PC-9 (cell line): Measurements from ENCODE around the gene RPRD1A.
A peak's percentile ranks its signal among the peaks of the same experiment; 100 is the strongest.

Experiments used
- EZH2 ChIP-seq: fragments of 200-600 bp; sonication (generic); IDR thresholded peaks from 2 replicates; pipeline ENCODE4 v1.8.0; 2017; ENCODE audit warnings: antibody characterized with exemption, low read depth
- TF ChIP-seq, protein P1 (sequence below): fragments of 200-600 bp; sonication (generic); conservative IDR thresholded peaks from 2 replicates; pipeline ENCODE4 v1.6.1; 2017; ENCODE audit warnings: mixed run types, antibody characterized with exemption, mild to moderate bottlenecking, moderate library complexity

DNA sequence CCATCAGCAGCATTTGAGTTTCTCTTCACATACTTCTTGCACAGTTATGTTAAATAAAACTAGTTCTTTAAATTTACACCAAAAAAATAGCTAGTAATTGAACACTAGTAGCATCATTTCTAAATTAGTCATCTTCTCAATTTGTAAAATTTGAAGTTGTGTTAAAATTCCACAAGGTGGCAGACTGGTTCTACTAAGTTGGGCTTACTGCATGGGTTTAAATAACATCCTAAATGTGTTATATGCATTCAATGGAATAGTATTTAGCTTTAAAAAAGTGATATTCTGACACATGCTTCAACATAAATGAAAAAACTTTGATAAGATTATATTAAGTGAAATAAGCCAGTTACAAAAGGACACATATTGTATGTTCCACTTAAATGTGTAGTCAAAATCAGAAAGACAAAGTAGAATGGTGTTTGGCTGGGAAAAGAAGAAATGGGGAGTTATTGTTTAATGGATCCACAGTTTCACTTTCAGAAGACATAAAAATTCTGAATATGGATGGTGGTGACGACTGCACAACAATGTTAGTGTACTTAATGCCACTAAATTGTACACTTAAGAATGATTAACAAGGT lies 28.7 kb upstream of the RPRD1A start:
- TF ChIP-seq, protein P1, sequence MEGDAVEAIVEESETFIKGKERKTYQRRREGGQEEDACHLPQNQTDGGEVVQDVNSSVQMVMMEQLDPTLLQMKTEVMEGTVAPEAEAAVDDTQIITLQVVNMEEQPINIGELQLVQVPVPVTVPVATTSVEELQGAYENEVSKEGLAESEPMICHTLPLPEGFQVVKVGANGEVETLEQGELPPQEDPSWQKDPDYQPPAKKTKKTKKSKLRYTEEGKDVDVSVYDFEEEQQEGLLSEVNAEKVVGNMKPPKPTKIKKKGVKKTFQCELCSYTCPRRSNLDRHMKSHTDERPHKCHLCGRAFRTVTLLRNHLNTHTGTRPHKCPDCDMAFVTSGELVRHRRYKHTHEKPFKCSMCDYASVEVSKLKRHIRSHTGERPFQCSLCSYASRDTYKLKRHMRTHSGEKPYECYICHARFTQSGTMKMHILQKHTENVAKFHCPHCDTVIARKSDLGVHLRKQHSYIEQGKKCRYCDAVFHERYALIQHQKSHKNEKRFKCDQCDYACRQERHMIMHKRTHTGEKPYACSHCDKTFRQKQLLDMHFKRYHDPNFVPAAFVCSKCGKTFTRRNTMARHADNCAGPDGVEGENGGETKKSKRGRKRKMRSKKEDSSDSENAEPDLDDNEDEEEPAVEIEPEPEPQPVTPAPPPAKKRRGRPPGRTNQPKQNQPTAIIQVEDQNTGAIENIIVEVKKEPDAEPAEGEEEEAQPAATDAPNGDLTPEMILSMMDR = peak; percentile 73
- no peak for TF ChIP-seq EZH2
